ENCODE data around the gene COL25A1.
"Not testable (repeated sequence)": the region's sequence is repeated elsewhere in the genome, so short reads cannot be mapped to it uniquely, and the experiment has no call there.

The COL25A1 gene

DNA sequence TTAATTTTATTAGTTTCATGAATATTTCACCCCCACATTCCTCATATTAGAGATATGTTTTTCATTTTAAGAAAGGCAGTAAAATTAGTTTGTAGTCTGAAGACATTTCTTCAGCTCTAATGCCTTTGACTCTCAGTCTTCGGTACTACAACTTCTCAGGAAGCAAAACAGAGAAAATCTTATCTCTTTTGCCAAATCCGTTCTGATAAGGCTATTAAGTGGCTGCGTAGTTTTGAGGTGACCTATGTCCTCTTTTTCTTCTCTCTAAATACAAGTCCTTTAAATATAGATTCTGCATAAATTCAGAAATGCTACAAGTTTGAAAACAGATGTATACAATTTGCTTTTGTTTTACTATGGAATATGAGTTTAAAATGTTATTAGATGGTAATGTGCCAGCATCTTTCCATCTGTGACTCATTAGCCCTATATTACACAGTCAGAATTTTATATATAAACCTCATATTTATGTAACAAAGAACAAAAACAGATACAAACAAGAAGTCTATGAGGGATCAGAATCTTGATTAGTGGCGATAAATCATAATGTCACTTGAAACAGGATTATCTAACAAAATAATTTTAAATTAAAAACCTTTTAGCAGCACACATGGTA lies 358.4 kb downstream of the COL25A1 start:
- no peak for DNase-seq

DNA sequence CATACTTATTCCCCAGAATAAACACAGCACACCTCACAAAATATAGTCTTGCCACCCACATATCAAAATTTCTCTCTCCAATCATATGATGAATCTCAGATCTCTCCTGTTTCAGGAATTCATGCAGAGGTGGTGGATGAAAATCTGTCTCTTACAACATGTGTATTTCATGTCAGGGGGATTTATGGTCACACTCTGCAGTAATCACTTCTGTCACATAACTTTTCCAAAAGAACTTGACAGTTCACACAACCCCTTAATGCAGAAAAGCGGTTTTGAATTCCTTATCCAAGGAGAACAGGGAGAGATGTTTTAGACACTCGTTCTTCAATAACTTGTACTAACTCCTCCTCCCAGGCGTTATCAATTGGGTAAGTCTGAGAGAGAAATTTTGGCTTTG lies 359.1 kb downstream of the COL25A1 start:
- no peak for DNase-seq

DNA sequence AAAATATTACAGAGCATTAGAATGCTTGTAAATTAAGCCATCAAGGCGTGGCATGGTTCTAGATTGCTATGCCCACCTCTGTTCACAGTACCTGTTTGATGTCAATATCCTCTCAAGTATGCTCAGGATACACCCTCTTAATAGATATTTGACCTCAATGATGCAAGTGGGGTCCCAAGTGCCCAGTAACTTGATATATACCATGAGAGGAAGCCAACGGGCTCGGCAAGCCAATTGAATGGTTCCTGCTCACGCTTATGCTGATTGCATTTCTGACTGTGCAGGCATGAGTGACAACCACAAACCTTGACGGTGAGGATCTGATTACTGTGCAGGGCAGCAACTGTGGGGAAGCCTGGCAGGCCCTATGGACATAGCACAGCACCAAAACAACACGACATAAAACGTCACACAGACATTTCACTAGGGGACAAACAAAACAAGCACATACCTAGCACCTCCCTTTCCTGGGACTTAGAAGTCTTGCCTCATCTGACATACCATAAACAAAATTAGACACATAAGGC lies 360.5 kb downstream of the COL25A1 start:
- DNase-seq, result no peak

DNA sequence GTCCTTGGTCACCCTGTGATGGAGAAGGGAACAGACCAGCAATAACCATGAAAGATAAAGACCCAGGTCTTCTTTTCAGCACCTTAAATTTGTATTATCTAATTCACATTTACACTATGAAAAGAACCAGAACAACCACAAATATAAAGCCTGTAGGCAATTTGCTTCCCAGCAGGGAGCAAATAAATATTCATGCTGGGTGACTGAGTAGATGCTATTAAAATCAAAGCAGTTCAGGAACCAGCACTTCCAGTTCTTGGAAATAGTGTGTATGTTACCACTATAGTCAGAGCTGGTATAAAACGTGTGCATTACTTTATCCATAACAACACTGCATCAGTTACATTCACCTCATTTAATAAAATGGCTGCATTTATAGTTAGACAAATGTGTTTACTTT lies 361.8 kb downstream of the COL25A1 start:
- DNase-seq, result no peak

DNA sequence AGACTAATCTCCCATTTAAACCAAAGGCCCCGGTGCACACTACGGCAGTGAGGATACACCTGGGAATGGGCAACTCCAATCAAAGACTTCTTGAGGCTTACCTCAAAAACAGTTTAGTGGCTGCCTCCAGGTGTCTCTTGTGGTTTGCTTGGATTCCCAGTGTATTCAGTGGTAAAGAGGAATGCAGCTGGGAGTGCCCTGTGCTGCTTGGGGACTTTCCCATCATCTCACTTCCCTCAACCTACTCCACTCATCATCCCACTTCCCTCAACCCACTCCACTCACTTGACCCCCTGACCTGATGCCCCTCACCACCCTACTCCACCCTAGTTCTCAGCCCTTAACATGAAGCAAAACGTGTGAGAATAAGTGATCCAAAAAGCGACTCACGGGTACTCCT lies 362.3 kb downstream of the COL25A1 start:
- no peak for DNase-seq

DNA sequence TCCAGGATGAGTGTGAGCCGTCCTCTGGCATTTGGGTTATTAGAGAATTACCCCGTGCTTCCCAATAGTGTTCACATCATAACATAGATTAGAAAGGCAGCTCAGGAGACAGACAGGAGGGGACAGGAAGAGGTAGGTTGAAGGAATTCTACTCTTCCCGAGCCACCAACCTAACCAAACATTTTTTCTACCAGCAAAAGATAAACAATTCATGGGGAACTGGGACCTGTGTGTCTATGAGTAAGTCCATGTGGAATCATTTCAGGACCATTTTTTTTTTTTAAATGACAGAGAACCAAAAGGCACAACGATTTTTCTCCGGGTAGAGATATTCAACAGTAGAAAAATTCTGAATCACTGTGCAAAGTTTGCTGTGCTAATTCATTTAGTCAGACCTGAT lies 365.4 kb downstream of the COL25A1 start:
- DNase-seq, result no peak

DNA sequence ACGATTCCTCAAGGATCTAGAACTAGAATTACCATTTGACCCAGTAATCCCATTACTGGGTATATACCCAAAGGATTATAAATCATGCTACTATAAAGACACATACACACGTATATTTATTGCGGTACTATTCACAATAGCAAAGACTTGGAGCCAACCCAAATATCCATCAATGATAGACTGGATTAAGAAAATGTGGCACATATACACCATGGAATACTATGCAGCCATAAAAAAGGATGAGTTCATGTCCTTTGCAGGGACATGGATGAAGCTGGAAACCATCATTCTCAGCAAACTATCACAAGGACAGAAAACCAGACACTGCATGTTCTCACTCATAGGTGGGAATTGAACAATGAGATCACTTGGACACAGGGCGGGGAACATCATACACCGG lies 368.5 kb downstream of the COL25A1 start:
- DNase-seq, result not testable (repeated sequence)

DNA sequence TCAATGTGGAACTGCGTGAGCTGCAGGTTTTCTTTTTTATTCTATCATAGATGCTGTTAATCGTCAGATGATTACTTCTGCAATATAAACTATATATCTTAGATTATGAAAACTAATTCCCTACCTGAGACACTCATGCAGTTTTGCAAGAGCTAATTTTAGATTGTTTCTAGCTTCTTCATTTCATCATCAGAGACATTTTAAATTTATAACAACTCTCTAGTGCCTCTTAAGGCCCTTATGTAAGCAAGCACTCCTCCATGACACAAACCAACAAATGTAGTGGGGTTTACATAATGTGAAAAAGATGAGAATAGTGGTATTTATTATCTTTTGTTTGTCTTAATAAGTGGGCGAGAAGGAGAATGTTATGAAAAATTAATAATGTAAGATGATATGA lies 369.4 kb downstream of the COL25A1 start:
- DNase-seq, result no peak

DNA sequence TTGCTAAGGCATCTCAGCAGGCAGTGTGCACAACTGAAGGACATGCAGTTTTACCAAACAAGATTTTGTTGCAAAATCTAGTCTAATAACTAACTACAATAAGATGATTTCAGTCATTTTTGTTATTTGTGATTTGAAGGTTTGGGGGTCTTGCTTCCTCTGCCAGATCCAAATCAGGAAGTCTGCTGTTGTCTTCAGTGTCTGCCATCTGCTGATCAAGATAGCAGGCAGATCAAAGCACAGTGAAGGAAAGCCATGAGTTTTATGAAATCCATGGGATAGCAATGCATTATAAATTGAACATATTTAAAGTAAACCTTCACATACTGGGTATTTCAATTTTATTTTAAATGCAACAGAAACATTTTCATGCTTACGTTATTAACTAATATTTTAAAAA lies 370.5 kb downstream of the COL25A1 start:
- no peak for DNase-seq

DNA sequence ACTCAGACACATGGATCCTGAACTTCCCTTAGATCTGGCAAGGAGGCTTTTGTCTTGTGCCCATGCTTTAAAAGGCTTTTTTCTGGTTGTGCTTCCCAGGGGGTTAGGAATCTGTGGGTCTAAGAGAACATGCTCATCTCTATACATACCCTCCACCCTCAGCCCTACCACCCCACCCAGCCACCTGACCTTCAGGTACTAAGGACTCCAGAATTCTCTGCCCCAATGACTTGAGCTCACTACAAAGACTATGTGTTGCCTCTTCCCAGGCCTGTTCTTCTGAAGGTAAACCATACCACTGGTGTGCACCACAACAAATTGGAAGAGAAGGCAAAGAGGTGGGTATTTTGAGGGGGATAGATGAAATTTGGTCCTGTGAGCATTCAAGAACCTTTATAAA lies 372.3 kb downstream of the COL25A1 start:
- DNase-seq, result no peak

DNA sequence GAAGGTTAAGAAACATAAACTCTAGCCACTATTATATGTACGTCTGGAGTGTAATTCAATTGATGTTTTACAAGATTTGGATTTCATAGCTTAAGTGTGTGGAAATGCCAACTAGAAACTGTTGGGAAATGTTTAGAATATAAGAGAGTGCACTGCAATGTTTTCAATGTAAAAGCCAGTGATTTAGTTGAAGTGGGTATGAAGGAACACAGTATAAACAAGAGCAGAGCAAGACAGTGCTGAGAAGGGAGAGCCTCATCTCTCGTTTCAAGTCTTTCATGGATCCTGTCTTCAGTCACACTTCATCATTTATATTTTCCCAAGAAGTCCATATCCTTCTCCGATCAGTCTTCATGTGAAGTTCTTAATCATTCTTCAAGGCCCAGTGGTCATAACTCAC lies 375.7 kb downstream of the COL25A1 start:
- DNase-seq, result no peak

DNA sequence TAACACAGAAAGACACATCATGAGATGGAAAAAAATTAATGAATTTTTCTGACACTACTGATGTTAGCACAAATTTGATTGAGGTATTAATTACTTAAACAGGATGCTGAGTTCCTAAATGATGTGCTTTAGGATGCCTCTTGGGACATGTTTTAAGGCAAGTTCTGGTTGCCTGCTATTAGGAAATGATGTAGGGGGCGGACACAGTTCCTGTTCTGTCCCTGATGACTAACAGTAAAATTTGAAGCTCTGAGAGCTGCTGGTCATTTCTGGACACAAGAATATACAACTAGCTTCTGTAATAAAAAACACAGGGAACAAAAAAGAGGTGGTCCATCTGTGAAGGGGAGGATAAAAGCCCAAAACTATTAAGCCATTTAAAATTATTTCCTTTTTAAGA lies 376.4 kb downstream of the COL25A1 start:
- DNase-seq, result no peak

DNA sequence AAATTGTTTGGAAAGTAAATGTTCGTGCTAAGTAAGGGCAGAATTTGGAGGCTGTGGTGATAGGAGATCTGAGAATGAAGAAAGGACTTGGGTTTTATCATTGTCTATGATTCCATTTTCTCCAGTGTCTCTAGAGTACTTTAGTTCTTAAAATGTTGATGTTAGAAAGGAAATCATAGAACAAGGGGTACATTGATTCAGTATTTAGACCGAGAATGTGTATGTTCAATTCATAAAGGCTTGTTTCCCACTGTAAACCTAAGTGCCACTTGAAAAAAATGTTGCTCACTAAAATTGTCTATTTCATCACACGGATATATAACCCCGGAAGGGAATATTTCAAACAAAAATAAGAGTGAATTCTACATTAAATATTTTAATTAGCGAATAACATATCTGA lies 380.3 kb downstream of the COL25A1 start:
- DNase-seq, result no peak

DNA sequence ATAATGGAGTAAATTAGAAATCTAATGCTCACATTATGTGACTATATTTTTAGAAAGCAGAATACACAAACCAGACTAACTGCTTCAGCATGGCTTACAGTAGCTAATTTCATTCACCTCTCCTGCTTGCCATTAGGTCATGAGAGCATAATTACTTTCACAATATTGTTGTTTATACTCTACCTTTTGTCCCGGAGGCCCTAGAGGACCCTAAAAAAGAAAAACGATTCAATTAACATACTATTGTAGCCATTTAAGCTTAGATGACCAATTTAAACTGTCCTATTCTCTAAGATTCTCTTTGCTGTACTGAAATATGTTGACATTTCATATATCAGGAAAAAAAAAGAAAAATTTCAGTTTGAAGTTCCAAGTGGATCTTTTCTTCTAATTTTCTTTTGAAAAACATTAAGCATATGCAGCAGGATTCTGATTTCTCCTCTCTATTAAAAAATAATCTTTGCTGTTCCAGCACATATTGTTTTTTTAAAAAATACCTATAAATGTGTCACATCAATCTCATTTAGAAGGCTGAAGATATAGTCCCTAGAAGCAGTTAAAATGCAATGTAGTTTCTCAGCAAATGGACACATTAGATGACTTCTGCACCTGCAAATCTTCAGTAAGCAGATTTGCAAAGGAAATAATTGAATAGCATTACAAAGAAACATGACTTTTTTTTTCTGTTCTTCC lies 381.9 kb downstream of the COL25A1 start:
- no peak for DNase-seq

DNA sequence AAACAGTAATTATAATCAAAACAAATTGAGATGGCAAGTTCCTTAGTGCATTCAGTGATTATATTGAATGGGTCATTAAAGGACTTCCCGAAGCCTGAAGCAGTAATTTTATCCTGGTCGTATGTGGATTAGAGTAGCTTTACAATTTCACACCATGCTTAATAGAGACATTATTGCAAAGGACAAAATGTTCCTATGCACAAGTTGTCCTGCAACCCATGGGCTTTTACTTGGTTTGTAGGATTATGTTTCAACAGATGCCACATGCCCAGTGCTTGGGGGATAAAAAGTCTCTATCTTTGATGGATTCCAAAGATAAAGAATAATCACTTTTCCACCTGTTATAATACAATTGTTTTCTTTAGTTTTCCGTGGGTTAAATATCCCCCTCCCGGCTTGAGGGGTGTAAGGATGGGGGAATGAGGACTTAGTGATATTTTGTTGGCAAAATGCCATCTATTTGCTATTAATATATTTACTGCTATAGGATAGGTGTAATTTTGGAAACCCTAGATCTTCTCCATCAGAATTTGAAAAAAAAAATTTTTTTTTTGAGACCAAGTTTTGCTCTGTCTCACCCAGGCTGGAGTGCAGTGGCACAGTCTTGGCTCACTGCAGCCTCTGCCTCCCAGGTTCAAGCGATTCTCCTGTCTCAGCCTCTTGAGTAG lies 383.1 kb downstream of the COL25A1 start:
- DNase-seq, result no peak

DNA sequence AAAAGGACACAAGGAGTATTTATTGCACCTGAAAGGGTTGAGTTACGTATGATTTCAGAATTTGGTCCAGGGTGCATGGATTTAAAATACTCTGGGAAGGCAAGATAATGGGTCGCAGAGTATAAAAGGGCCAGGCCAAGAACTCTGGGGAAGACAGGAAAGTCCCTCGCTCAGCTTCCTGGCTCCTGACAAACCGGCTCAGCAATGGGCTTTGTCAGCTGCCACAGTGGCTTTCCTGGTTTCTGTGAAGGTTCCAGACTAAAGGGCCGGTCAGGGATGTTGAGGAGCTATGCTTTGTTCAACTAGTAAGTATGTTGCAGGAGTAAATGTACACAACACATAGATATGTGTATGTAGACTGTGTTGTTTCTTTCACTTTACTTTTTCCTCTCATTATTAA lies 385.2 kb downstream of the COL25A1 start:
- DNase-seq, result no peak

DNA sequence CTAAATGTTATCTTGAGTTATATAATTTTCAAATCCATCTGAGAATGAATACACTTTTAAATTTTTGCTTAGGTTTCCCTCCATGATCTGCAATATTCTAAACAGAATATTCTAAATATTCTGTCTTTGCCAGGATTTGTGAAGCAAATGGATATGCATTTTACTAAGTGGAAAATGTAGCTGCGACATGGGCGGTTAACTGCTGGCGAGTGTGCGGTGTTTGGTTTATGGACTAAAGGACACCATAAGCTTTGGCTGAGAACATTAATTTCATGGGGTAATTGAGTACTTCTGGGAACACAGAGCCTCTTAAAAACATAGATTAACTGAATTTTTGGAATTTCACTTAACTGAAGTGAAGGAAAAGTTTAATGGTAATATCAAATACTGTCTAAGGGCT lies 385.8 kb downstream of the COL25A1 start:
- no peak for DNase-seq

DNA sequence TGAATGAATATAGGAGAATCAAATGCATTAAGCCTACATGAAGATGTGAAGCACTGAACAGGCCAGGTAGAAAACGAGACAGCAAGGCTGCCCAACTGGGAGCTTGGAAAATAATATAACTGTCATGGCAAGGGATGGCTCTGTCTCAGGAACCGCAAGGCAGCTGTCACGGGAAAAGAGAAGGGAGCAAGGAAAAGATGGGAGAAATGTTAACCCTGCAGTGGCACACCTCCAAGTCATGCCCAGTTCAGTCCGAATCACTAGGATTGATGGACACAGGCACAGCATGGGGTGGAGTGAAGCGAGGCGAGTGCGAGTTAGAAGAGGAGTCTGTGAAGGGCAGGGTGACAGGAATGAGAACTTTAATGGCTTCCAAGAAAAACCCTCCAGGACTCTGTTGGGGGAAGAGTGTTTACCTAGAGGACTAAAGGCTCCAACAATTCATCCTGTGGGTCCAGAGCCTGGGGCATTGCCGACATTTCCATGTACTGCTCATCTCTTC lies 395.5 kb downstream of the COL25A1 start:
- no peak for DNase-seq

DNA sequence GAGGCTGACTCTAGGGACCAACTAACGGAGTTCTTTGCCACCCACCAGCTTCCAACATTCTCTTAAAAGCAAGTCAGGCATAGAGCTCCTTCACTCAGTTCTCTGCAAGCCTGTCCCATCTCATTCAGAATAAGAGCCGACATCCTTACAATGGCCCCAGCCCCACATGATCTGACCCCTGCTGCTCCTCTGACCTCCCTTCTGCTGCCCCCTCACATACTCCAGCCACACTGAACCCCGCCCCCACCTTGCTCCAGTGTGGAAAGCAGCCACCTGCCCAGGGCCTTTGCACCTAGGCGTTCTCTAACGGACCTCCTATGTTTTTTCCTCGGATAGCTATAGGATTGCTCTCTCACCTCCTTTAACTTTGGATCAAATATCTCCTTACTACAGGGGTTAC lies 396.5 kb downstream of the COL25A1 start:
- DNase-seq, result no peak

DNA sequence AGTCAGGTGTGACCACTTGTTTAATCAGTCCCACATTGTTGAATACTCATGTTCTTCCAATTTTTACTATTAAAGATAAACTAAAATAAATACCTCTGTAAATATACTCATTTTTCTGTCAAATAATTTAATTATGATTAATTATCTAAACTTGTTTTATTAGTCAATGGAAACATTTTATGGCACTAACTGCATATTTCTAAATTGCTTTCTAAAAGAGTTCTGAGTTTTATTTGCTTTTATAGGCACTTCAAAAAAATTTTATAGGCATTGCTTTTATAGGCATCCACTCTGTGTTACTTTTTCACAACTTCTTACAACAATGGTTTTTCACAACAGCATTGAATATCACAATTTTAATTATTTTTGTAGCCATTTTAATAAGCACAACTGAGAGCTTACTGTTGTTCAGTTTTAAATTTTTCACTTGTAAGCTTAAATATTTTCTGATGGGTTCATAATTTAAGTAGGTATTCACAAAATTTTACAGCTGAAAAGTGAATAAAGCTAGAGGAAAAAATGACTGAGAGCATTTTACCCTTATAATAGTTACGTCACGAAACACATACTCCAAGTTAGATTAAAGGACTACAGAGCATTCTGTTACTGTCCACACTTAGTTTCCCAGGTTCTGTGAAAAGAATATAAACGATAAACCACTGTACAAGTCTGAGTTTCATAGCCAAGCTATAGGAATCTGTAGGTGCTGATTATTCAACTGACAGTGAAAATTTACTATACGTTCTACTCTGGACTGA lies 398.8 kb downstream of the COL25A1 start:
- no peak for DNase-seq

DNA sequence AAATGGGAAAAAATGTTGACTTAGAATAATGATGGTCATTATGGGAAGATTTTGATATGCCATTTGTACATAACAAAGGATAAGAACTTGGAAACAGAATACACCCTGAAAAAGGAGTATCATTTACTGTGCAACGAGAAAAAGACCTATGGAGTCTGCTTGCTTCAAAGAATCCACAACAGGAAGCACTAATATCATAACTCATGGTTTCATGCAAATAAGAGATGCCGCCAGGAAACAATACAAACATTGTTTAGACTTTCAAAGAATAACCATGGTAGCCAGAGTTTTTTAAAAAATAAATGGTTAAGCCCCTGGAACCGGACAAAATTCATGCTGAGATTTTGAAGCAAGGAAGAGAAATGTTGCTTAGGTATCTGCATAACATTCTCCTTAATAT lies 399.7 kb downstream of the COL25A1 start:
- no peak for DNase-seq

DNA sequence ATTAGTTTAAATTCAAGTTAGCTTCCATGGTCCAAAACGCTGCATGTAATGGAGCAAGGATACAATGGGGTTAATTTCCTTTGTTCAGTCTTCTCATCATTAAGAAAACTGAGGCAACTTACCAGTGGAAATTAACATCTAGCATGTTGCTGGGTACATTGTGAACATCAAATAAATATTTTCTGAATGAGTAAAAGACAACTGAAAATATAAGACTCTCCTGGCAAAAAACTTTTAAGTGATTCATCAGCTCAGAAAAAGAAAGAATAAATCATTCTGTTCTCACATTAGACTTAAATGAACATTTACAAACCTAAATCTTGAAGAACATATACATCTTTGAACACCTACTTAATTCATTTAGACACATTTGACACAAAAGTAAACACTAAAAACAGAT lies 401.2 kb downstream of the COL25A1 start:
- DNase-seq, result no peak

DNA sequence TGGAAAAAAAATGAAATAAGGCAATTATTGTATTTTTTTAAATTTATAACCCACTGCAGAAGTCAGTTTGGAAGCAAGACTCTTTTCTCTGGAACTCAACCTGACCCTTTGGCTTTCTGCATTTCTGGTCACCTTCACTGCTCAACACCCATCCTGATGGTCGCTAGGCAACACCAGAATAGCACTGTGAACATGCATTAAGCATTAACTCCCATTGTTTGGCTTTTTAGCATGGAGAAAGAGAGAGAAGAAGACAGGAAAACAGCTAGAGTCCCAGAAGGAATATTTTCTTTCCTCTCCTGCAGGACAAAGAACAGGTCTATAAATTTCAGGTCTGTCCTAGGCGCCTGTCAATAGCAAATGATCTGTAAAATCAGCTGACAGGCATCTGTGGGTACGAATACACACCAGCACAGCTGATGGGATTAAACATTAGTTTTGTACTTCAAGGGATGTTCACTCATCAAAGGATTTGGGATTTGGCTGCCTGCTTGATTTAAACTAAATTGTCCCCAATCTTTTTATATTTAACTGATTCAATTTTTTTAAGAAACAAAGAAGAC lies 402.4 kb downstream of the COL25A1 start:
- no peak for DNase-seq

All from CD4-positive, alpha-beta T cell treated with Interleukin-12 subunit alpha and Interleukin-12 subunit beta, for 1 hour (primary cell).